Measurements from ENCODE around the gene KLHL29. TPM values are rescaled to one million over a fixed set of nuclear protein-coding genes. Genes with fewer than 3 reads are reported as not detected.

Gene KLHL29
- total and polyA plus RNA-seq, 4 donors, result 0.29 to 2.3 (median 0.68) TPM

DNA sequence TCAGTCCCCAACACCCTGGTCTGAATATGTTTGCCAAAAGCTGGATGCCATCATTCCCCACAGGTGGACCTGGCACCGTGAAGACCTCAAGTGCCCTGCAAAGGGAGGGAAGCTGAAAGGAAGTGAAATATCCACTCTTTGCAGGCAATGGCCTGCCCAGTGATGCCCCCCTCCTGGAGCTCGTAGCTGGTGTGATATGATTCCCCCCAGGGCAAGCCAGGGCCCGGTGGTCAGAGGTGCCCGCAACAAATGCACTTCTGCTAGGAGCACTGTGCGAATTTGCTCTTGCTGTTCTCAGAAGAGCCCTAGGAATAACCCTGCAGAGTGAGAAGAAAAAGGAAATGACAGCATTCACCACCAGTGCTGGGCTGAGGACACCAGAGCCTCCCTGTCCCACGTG, 247.4 kb downstream of the KLHL29 start:
- no peaks in the 10 kb centered on the region for H3K9me3 ChIP-seq (ENCODE audit: control insufficient read depth in 4 of 4, low read length in 3 of 4)
- no peaks in the 10 kb centered on the region for H3K36me3 ChIP-seq (ENCODE audit: control insufficient read depth in 4 of 4, insufficient read depth in 3 of 4, low read depth in 1 of 4, low read length in 3 of 4)
- H3K9ac ChIP-seq (ENCODE audit: low read depth in 1 of 2, low read length in 2 of 2), result no peak overlapping the region
- 64% methylated on average over 6 of the region's 6 CpGs for WGBS
- no peak for DNase-seq (ENCODE audit: low spot score)
- H3K27me3 ChIP-seq (ENCODE audit: control insufficient read depth in 4 of 4, insufficient read depth in 4 of 4, low read length in 3 of 4), result no peaks in the 10 kb centered on the region
- TF ChIP-seq HNF4G (IDR thresholded peaks at IDR 0.05) (no peak), FOXA2 (IDR thresholded peaks at IDR 0.05) (no peak), JUND (IDR thresholded peaks at IDR 0.05) (no peak), SP1 (IDR thresholded peaks at IDR 0.05) (no peak), NR2F2 (IDR thresholded peaks at IDR 0.05) (no peak), RAD21 (IDR thresholded peaks at IDR 0.05) (no peak), EGR1 (IDR thresholded peaks at IDR 0.05; ENCODE audit: low read depth in 2 of 2) (no peak), YY1 (IDR thresholded peaks at IDR 0.05) (no peak)
- TF ChIP-seq, protein P1, sequence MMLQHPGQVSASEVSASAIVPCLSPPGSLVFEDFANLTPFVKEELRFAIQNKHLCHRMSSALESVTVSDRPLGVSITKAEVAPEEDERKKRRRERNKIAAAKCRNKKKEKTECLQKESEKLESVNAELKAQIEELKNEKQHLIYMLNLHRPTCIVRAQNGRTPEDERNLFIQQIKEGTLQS (IDR thresholded peaks at IDR 0.05), result no peak
- TF ChIP-seq, protein P2, sequence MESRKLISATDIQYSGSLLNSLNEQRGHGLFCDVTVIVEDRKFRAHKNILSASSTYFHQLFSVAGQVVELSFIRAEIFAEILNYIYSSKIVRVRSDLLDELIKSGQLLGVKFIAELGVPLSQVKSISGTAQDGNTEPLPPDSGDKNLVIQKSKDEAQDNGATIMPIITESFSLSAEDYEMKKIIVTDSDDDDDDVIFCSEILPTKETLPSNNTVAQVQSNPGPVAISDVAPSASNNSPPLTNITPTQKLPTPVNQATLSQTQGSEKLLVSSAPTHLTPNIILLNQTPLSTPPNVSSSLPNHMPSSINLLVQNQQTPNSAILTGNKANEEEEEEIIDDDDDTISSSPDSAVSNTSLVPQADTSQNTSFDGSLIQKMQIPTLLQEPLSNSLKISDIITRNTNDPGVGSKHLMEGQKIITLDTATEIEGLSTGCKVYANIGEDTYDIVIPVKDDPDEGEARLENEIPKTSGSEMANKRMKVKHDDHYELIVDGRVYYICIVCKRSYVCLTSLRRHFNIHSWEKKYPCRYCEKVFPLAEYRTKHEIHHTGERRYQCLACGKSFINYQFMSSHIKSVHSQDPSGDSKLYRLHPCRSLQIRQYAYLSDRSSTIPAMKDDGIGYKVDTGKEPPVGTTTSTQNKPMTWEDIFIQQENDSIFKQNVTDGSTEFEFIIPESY (IDR thresholded peaks at IDR 0.05), result no peak
- TF ChIP-seq, protein P3, sequence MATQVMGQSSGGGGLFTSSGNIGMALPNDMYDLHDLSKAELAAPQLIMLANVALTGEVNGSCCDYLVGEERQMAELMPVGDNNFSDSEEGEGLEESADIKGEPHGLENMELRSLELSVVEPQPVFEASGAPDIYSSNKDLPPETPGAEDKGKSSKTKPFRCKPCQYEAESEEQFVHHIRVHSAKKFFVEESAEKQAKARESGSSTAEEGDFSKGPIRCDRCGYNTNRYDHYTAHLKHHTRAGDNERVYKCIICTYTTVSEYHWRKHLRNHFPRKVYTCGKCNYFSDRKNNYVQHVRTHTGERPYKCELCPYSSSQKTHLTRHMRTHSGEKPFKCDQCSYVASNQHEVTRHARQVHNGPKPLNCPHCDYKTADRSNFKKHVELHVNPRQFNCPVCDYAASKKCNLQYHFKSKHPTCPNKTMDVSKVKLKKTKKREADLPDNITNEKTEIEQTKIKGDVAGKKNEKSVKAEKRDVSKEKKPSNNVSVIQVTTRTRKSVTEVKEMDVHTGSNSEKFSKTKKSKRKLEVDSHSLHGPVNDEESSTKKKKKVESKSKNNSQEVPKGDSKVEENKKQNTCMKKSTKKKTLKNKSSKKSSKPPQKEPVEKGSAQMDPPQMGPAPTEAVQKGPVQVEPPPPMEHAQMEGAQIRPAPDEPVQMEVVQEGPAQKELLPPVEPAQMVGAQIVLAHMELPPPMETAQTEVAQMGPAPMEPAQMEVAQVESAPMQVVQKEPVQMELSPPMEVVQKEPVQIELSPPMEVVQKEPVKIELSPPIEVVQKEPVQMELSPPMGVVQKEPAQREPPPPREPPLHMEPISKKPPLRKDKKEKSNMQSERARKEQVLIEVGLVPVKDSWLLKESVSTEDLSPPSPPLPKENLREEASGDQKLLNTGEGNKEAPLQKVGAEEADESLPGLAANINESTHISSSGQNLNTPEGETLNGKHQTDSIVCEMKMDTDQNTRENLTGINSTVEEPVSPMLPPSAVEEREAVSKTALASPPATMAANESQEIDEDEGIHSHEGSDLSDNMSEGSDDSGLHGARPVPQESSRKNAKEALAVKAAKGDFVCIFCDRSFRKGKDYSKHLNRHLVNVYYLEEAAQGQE (IDR thresholded peaks at IDR 0.05), result no peak
- no peak overlapping the region for H3K27ac ChIP-seq (ENCODE audit: low read depth in 1 of 2, low read length in 2 of 2)
- no peak overlapping the region for H3K4me3 ChIP-seq (ENCODE audit: low read depth in 1 of 3, low read length in 3 of 3)
- H3K4me1 ChIP-seq (ENCODE audit: control insufficient read depth in 4 of 4, insufficient read depth in 4 of 4, low read length in 3 of 4), result no peaks in the 10 kb centered on the region

DNA sequence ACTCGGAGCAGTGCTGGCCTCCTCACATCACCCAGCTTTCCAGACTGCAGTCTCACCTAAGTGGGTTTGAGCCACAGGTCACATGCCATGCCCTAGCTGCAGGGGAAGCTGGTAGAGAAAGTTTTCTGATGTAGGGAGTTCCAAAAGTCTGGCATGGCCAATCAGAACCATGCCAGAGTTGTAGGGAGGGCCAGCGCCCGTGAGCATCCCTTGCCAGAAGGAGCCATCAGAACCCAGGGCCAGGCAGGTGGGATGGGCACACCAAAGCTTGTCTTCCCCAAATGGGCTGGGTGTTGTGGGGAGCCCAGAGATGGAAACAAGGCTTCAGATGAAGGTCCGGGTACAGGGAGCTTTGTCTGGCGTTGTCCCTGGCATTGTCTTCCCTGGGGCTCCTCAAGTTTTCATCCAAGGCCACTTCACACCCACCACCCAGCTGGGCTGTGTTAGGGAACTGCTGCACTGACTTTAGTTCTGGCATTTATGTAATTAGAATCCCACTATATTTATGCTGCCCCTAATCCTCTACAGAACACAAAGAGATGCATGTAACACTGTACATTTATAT, 247.9 kb downstream of the KLHL29 start:
- 95% methylated on average over 5 of the region's 5 CpGs for WGBS
- no peaks in the 10 kb centered on the region for H3K4me1 ChIP-seq (ENCODE audit: control insufficient read depth in 4 of 4, insufficient read depth in 4 of 4, low read length in 3 of 4)
- no peak for DNase-seq (ENCODE audit: low spot score)
- no peak overlapping the region for H3K4me3 ChIP-seq (ENCODE audit: low read depth in 1 of 3, low read length in 3 of 3)
- H3K27me3 ChIP-seq (ENCODE audit: control insufficient read depth in 4 of 4, insufficient read depth in 4 of 4, low read length in 3 of 4), result no peaks in the 10 kb centered on the region
- no peaks in the 10 kb centered on the region for H3K36me3 ChIP-seq (ENCODE audit: control insufficient read depth in 4 of 4, insufficient read depth in 3 of 4, low read depth in 1 of 4, low read length in 3 of 4)
- H3K27ac ChIP-seq (ENCODE audit: low read depth in 1 of 2, low read length in 2 of 2), result no peak overlapping the region
- H3K9ac ChIP-seq (ENCODE audit: low read depth in 1 of 2, low read length in 2 of 2), result no peak overlapping the region
- no peaks in the 10 kb centered on the region for H3K9me3 ChIP-seq (ENCODE audit: control insufficient read depth in 4 of 4, low read length in 3 of 4)
- no peak for TF ChIP-seq RXRA (IDR thresholded peaks at IDR 0.05)
- TF ChIP-seq GABPA (IDR thresholded peaks at IDR 0.05 in 1 of 2, conservative IDR thresholded peaks at IDR 0.05 in 1 of 2), result no peak
- TF ChIP-seq NR2F2 (IDR thresholded peaks at IDR 0.05), result no peak
- no peak for TF ChIP-seq EGR1 (IDR thresholded peaks at IDR 0.05; ENCODE audit: low read depth in 2 of 2)
- TF ChIP-seq YY1 (IDR thresholded peaks at IDR 0.05), result no peak
- TF ChIP-seq FOXA1 (IDR thresholded peaks at IDR 0.05), result no peak
- TF ChIP-seq, protein P4, sequence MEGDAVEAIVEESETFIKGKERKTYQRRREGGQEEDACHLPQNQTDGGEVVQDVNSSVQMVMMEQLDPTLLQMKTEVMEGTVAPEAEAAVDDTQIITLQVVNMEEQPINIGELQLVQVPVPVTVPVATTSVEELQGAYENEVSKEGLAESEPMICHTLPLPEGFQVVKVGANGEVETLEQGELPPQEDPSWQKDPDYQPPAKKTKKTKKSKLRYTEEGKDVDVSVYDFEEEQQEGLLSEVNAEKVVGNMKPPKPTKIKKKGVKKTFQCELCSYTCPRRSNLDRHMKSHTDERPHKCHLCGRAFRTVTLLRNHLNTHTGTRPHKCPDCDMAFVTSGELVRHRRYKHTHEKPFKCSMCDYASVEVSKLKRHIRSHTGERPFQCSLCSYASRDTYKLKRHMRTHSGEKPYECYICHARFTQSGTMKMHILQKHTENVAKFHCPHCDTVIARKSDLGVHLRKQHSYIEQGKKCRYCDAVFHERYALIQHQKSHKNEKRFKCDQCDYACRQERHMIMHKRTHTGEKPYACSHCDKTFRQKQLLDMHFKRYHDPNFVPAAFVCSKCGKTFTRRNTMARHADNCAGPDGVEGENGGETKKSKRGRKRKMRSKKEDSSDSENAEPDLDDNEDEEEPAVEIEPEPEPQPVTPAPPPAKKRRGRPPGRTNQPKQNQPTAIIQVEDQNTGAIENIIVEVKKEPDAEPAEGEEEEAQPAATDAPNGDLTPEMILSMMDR (IDR thresholded peaks at IDR 0.05; ENCODE audit: low read depth, low read length, missing input control), result no peak
- TF ChIP-seq, protein P5, sequence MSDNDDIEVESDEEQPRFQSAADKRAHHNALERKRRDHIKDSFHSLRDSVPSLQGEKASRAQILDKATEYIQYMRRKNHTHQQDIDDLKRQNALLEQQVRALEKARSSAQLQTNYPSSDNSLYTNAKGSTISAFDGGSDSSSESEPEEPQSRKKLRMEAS (IDR thresholded peaks at IDR 0.05), result no peak
- no peak for TF ChIP-seq HNF4G (IDR thresholded peaks at IDR 0.05)
- no peak for TF ChIP-seq SP1 (IDR thresholded peaks at IDR 0.05)
- TF ChIP-seq, protein P1 (IDR thresholded peaks at IDR 0.05), result no peak
- TF ChIP-seq TAF1 (conservative IDR thresholded peaks at IDR 0.05), result no peak
- no peak for TF ChIP-seq FOXA2 (IDR thresholded peaks at IDR 0.05)
- TF ChIP-seq, protein P3 (IDR thresholded peaks at IDR 0.05), result no peak
- no peak for TF ChIP-seq JUND (IDR thresholded peaks at IDR 0.05)
- no peak for TF ChIP-seq RAD21 (IDR thresholded peaks at IDR 0.05)

All from liver (tissue), 9 donors.